GM21619 (cell line): ENCODE measurements around the gene ABCD1.
"Not testable (repeated sequence)": the region's sequence is repeated elsewhere in the genome, so short reads cannot be mapped to it uniquely, and the experiment has no call there.

Source experiments
- ATAC-seq: cut with Tn5 transposase; IDR thresholded peaks from one replicate; pipeline ENCODE4 v1.9.1; 2021; ENCODE audit not compliant: unreplicated experiment

Gene ABCD1

DNA sequence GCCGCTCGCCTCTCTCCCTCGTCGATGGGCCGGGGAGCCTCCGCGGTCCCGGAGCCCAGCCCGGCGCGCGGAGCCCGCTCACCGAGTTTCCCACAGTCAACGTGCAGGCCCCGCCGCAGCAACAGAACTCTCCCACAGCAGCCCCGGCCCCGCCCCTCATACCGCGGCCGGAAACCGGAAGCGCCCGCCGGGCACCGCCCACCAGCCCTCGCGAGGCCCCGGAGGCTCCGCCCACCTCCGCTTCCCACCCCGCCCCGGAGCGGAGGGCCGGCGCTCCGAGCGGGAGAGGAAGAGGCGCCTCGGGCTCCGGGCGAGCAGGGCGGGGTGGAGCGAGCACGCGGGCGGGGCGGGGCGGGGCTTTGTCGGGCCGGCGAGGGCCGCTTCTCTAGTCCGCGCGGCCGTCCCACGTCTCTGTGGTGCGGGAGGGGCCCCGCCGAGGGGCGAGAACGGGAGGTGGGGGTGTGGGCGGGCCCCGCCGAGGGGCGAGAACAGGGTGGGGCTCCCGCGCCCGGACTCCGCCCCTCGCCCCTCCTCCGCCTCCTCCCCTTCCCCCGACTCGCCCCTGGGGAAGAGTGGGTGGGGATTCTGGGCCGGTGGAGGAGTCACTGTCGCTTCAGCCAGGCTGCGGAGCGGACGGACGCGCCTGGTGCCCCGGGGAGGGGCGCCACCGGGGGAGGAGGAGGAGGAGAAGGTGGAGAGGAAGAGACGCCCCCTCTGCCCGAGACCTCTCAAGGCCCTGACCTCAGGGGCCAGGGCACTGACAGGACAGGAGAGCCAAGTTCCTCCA is at the start of gene ABCD1, which contains the start of gene BCAP31:
ABCD1 (plus strand) TSS at position 605 of the 787 bp plus-strand sequence. CDS start 411 bp downstream, outside the sequence.
BCAP31 (minus strand) TSS at position 136 of the 787 bp plus-strand sequence. CDS start 1,143 bp downstream, outside the sequence.
- peak; percentile 50 for ATAC-seq

DNA sequence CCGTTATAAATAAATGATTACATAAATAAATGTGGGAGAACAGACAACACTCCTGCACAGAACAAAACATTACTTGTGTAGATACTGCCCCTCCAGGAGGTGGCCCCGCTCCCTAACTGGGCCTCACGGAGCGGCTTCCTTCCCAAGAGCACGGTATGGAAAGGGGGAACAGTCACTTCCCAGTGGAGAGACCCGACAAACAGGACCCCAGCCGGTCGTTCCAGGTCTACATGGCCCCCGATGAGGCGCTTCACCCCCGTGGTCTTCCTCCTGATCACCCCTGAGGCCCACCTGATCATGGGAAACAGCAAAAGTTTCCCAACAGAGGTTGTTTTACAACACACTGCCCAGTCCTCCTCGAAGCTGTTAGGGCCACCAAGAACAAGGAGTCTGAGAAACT is 43.5 kb upstream of the ABCD1 start:
- ATAC-seq = no peak

DNA sequence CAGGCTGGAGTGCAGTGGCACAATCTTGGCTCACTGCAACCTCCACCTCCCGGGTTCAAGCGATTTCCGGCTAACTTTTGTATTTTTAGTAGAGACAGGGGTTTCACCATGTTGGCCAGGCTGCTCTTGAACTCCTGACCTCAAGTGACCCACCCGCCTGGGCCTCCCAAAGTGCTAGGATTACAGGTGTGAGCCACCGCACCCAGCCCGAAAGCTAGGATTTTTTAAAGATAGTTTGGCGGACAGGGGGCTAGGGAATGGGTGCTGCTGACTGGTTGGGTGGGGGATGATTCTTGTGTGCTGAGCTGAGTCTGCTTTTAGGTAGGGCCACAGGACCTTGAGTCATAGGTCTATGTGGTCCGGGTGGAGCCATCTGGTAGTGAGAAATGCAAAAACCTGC is 41.2 kb upstream of the ABCD1 start:
- ATAC-seq = not testable (repeated sequence)

DNA sequence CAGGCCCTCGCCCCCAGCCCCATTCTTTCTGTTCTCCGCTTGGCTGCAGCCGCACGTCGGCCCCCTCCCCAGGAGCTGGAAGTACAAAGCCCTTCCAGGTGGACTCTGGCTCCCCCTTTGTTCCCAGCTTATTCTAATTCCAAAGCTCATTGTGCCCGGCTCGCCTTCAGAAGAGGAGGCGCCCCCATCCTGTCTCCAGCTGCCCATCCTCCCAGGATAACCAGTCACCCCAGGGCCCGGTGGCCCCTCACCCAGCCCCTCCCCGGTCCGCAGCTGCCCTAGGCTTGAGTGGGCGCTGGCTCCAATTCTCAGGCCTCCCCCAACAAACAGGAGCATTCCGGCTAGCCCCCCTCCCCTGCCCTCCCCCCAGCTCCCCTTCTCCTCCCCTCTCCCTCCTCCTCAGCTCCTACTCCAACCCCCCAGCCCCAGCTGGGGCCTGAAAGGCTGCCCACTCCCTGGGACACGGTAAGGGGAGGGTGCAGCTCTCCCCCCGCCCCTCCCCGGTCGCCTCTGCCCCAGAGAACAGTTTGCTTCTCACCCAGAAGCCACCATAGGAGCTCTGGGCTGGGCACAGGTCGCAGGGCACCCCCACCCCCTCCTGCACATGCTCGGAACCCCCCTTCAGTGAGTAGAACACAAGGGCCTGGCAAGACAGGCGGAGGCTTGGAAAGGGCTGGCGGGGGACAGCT is 40.0 kb upstream of the ABCD1 start:
- no peak for ATAC-seq

DNA sequence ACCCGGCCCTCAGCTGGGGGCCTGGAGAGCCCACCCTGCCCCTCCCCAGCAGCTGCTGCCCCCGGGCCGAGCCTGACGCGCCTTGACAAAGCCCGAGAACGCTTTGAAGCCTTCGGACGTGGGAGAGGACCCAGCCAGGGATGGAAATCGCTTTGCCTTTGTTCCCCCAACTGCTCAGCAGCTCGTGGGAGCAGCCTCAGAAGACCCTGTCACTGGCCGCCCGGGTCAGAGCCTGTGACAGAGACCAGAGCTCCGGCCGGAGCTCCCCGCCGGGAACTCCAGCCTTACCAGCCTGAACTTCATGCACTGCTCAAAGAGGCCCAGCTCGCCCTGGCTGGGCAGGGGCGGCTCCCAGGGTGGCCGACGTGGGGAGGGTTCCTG is 39.5 kb upstream of the ABCD1 start:
- no peak for ATAC-seq

DNA sequence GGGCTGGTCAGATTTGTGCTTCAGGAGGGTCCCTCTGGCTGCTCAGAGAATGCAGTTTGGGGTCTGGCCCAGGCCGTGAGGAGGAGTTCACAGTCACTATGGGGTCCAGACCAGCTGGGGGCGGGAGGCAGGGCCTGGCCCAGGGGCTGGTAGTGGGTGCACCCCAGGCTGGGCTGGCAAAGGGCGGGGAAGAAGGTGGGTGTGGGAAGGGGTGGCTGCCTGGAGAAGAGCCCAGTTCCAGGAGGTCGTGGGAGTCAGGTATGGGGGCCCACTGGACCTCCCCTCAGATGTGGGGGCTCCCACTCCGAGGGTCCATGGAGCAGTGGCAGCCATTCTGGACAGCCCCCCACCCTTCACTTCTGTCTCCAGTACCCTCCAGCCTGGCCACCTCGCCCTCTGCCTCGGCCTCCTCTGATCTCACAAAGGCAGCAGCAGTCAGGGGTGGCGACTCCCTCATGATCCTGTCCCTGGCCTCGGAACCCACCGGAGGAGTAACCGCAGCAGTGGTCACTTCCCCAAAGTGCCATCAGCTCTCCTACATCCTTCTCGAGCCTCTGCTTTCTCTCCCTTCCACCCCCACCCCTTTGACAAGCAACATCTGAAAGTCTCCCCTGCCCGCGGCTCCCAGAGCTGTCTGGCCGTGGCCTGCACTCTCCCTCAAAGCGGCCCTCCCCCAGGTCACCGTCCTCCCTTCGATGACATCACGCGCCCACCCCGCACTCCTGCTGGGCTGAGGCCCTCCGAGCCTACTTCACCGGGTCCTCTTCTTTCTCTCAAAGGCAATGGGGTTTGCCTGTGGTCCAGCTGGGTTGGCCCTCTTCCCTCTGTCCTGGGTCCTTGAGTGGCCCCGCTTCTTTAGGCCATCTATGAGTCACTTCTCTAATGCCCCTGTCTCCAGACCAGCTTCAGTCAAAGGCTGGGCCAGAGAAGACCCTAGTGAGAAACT is 38.6 kb upstream of the ABCD1 start:
- ATAC-seq = no peak

DNA sequence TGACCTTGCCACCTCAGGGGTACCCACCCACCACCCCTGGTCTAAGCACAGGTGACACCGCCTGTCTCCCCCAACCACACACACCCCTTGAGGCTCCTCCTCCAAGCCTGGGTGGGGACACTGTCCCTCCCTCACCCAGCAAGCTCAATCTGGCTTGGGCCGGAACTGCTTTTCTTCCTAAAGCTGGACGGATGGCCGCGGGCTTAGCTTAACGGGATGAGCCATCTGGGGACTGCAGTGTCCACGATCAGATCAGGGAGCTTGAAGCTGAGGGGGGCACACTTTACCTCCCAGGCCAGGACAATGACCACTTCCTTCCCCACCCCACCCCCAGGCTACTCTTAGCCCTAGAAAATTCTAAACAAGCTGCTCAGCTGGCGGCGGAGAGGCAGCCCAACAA is 37.9 kb upstream of the ABCD1 start:
- ATAC-seq = no peak

DNA sequence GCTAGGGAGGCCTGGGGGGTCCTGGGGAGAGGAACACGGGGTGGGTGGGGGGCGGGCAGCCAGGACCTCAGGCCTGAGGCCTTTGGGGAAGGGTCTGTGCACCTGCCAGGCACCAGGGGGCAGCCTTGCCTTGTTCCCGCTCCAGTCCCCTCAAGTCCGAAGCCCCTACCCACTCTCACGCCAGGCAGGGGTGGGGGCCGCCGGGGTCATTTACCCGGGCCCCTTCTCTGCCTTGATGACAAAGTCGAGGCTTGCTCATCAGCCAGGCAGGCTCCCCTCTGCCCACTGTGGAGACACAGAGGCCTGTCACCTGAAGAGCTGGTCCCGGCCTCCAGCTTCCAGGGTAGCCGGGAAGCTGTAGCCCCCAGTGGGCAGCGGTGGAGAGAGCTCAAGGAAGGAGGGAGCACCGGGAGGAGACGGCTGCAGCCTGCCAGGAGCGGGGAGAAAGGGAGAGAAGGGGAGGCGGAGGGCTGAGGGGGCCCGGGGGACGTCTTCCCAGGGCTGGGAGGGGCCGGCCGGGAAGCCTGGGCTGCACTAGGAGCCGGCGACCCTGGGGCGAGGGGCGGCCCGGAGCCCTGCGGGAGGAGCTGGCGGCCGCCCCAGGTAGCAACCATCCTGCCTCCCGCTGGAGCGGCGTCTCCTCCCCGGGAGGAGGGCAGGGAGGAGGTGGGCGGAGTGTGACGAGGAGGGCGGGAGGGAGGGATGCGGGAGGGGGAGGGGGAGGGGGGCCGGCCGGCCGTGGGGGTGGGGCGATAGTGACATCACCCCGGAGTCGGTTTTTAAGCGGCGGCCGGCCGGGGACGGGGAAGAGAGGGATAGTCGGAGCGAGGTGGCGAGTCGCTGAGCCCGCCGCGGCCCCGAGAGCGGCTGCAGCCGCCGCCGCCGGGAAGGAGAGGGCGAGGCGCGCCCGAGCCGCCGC is 37.3 kb upstream of the ABCD1 start, which contains the start of gene SLC6A8:
SLC6A8 (plus strand) TSS at position 806 of the 919 bp plus-strand sequence. CDS start 649 bp downstream, outside the sequence.
- ATAC-seq = no peak

DNA sequence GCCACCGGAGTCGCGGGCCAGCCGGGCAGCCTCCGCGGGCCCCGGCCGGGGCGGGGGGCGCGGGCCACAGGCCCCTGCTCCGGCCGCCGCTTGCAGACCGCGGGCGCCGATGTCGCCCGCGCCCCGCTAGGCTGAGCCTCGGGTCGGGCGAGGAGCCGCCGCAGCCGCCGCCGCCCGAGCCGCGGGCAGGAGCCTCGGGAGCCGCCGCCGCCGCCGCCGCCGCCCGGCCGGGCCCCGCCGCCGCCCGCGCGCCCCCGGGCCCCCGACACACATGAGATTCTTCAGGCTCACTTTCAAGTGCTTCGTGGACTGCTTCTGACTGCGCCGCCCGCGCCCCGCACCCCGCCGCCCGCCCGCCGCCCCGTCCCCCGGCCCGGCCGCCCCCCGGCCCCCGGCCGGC is 36.6 kb upstream of the ABCD1 start:
- no peak for ATAC-seq

DNA sequence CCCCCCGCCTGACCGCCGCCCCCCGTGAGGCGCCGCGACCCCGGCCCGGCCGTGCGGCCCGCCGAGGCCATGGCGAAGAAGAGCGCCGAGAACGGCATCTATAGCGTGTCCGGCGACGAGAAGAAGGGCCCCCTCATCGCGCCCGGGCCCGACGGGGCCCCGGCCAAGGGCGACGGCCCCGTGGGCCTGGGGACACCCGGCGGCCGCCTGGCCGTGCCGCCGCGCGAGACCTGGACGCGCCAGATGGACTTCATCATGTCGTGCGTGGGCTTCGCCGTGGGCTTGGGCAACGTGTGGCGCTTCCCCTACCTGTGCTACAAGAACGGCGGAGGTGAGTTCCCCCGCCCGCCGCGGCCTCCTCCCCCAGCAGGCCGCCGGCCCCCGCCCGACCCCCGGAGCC is 36.1 kb upstream of the ABCD1 start:
- no peak for ATAC-seq

DNA sequence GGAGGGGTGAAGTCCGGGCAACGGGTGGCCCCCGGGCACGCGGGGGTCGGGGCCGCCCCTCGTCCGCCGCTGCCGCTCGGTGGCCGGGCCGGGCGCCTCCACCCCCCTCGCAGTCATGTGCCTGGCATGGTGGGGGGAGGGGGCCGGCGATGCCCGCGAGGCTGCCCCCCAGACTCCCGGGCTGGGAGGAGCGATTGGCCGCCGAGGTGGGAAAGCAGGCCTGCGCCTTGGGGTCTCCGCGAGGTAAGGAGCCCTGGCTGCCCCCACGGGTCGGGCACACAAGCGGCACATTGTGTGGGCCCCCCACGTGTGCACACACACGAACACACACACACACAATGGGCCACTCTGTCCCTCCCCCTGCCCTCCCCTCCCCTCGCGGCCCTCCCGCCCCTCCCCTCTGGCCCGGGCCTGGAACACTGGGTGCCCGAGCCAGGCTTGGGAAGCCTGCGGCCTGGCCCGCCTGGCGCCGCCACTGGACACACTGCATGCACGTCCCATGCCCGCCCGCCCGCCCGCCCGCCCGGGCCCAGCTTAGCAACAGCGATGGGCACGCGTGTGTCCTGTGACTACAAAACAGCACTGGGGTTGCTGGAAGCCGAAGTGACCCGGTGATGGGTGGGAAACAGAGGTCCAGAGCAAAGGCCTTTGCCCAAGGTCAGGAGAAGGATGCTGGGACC is 35.6 kb upstream of the ABCD1 start:
- no peak for ATAC-seq

DNA sequence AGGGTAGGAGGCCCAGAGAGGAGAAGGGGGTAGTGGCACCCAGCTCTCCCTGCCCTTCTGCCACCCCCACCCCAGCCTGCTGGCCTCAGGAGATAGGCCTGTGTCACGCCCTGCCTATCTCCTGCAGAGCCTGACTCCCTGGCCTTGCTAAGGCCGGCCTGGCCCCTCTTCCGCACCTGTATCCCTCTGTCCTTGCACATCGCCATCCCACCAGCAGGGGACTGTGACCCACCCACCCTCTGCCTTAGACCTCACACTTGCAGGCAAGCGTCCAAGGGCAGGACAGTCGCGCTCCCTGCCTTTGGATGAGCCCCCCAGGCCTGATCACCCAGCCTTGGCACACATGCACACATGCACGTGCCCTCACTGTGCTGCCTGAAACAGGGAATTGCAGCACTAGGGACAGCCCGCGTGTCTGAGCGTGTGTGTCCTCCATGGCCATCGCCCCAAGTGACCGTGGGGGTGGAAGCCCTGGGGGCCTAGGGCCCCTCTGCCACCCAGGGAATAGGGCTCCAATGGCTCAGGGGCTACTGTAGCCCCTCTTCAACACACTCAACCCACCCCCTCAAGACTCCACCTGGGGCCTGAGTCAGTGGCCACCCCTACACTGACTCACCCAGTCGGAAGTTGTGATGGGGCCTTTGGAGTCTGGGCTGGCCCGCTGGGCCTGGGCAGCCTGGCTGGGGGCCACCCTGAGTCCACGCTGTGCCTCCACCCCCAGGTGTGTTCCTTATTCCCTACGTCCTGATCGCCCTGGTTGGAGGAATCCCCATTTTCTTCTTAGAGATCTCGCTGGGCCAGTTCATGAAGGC is 34.8 kb upstream of the ABCD1 start:
- no peak for ATAC-seq

DNA sequence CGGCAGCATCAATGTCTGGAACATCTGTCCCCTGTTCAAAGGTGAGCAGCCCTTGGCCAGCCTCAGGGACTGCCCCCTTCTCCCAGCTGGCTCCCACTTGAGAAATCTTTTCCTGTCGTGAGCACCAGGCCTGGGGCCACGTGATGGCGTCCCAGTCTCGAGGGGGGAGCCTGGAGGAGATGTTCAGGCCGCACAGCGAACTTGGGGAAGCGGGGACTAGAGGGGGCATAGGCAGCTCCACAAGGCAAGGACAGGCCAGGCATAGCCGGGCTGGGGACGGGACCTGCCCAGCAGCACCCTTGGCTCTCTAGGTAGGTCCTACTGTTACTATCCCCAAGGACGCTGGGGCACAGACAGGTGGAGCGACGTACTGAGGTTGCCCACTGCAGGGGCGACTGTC is 34.2 kb upstream of the ABCD1 start:
- ATAC-seq = no peak

DNA sequence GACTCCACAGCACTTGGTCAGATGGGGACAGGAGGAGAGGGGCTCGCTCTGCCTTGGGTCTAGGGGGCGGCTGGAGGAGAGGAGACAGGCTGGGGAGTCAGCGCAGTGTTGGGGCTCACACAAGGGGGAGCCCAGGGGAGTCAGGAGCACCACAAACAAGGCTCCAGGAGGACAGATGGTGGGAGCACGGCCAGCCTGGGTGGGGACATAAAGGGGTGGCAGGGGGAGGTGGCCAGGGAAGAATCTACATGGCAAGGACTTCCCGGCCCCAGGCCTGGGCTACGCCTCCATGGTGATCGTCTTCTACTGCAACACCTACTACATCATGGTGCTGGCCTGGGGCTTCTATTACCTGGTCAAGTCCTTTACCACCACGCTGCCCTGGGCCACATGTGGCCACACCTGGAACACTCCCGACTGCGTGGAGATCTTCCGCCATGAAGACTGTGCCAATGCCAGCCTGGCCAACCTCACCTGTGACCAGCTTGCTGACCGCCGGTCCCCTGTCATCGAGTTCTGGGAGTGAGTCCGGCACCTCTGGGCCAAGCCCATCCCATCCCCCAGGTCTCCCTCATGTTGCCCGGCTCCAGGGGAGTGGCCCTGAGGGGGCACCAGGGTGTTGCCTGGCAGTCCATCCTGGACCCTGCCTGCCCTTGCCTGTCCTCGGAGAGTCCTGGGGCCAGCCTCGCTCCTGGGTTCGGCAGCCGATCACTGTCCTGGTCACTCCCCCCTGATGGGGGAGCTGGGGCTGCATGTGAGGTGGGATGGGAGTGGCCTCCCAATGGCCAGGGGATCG is 33.4 kb upstream of the ABCD1 start:
- not testable (repeated sequence) for ATAC-seq

DNA sequence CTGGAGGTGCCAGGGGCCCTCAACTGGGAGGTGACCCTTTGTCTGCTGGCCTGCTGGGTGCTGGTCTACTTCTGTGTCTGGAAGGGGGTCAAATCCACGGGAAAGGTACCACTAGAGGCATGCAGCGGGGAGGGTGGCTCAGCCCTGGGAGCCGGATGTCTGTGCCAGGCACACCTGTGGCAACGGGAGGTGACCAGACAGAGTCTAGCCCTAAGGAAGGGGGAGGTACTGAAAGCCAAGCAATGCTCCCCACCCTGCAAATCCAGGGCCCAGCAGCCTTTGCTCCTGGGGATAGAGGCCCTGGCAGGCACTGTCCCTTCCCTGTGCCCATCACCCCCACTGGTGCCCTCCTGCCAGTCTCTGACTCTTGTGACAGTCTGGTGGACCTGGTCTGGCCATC is 32.7 kb upstream of the ABCD1 start:
- no peak for ATAC-seq

DNA sequence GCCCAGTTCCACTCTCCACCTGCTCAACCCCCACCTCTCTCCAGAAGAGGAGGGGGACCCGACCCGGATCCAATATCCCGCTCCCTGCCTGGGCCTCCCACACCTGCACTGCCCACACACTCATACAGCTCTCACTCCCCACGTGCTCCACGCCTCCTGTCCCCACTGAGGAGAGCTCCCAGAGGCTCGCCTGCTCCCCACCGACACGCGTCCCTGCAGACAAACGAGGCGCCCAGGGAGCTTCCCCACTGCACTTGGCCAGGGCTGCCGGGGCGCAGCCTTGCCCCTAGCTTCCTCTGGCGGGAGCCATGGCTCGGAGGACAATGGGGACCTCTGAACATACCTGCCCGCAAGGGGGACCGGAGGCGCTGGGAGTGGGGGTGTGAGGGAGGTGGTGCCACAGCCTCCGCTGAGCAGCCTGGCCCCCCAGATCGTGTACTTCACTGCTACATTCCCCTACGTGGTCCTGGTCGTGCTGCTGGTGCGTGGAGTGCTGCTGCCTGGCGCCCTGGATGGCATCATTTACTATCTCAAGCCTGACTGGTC is 32.0 kb upstream of the ABCD1 start:
- no peak for ATAC-seq

DNA sequence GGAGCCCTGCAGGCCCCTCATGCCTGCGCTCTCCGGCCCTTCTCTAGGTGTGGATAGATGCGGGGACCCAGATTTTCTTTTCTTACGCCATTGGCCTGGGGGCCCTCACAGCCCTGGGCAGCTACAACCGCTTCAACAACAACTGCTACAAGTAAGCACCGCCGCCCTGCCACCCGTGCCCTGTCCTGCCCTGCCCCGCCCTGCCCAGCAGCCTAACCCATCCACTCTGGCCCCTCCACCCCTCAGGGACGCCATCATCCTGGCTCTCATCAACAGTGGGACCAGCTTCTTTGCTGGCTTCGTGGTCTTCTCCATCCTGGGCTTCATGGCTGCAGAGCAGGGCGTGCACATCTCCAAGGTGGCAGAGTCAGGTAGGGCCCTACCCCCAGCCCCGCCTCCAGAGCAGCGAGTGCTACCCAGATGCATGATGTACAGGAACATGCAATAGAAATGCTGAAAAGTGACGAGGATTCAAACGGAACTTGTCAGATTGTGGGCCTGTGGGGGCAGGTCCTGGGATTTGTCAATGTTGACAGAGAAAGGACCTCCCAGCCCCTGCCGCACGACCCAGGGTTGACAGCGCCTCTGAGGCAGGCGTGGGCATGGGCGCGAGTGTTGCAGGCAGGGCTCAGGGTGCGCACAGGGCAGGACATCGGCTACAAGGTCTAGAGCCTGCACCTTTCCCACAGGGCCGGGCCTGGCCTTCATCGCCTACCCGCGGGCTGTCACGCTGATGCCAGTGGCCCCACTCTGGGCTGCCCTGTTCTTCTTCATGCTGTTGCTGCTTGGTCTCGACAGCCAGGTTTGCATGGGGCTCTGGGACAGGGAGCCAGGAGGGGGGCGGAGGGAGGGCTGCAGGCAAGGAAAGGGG is 31.2 kb upstream of the ABCD1 start:
- ATAC-seq = no peak
